Osteoblast (primary cell): Measurements from ENCODE around the gene COL25A1. TPM values are rescaled to one million over a fixed set of nuclear protein-coding genes. Genes with fewer than 3 reads are reported as not detected.

Experiments used
- DNase-seq: peaks from one replicate; pipeline ENCODE4 v3.0.0; 2011; ENCODE audit warnings: low spot score, mixed read lengths; ENCODE audit not compliant: insufficient read length; ENCODE audit errors: missing footprints
- H2AFZ ChIP-seq: 2 replicates; pipeline ENCODE4 v1.6.0; 2011; ENCODE audit warnings: mild to moderate bottlenecking, low read length
- H3K27ac ChIP-seq: 2 replicates; pipeline ENCODE4 v1.5.1; 2011; ENCODE audit warnings: mild to moderate bottlenecking, low read depth, low read length, moderate library complexity
- H3K27me3 ChIP-seq: 2 replicates; pipeline ENCODE4 v1.6.0; 2012; ENCODE audit warnings: mild to moderate bottlenecking, control low read depth, inconsistent platforms, low read length, moderate library complexity; ENCODE audit not compliant: insufficient read depth
- H3K36me3 ChIP-seq: 2 replicates; pipeline ENCODE4 v1.5.1; 2011; ENCODE audit warnings: mild to moderate bottlenecking, low read length, control low read depth, moderate library complexity; ENCODE audit not compliant: insufficient read depth
- H3K4me1 ChIP-seq: 2 replicates; pipeline ENCODE4 v1.5.1; 2011; ENCODE audit warnings: mild to moderate bottlenecking, low read length, control low read depth, moderate library complexity; ENCODE audit not compliant: insufficient read depth
- H3K4me2 ChIP-seq: 2 replicates; pipeline ENCODE4 v1.6.0; 2011; ENCODE audit warnings: mild to moderate bottlenecking, low read length; ENCODE audit not compliant: insufficient read depth
- H3K4me3 ChIP-seq: fragments of 200-600 bp; sonication (generic); 3 replicates; pipeline ENCODE4 v1.5.1; 2012; ENCODE audit warnings: mild to moderate bottlenecking, low read length, inconsistent platforms; ENCODE audit not compliant: insufficient read depth
- H3K79me2 ChIP-seq: 2 replicates; pipeline ENCODE4 v1.6.0; 2012; ENCODE audit warnings: mild to moderate bottlenecking, low read length, control low read depth, inconsistent platforms; ENCODE audit not compliant: insufficient read depth
- H3K9me3 ChIP-seq: 2 replicates; pipeline ENCODE4 v1.5.1; 2011; ENCODE audit warnings: low read depth, low read length, control low read depth
- H4K20me1 ChIP-seq: 2 replicates; pipeline ENCODE4 v1.6.0; 2012; ENCODE audit warnings: mild to moderate bottlenecking, low read length, control low read depth; ENCODE audit not compliant: insufficient read depth
- CTCF ChIP-seq: IDR thresholded peaks from 2 replicates; pipeline ENCODE4 v1.5.1; 2011; ENCODE audit warnings: mild to moderate bottlenecking, low read depth, low read length, moderate library complexity; ENCODE audit errors: extremely low read depth
- total RNA-seq: library from RNA; depleted of rRNA; stranded (reverse); fragments of >200 nt; gene quantifications from 2 replicates; pipeline ENCODE4 v1.2.3, GENCODE V29; 2012

The COL25A1 gene
- total RNA-seq, 1 donor: 1.4 TPM

GRCh38 chr4:108903464-108904221 lies 398.8 kb downstream of the COL25A1 start:
- no peaks in the 10 kb centered on the region for H3K36me3 ChIP-seq
- DNase-seq: no peak

GRCh38 chr4:108902769-108903168 lies 399.7 kb downstream of the COL25A1 start:
- Histone ChIP-seq H3K4me1 (no peaks in the 10 kb centered on the region), H4K20me1 (no peaks in the 10 kb centered on the region), H3K9me3 (no peaks in the 10 kb centered on the region), H3K36me3 (no peaks in the 10 kb centered on the region), H3K4me2 (no peak overlapping the region), H3K27ac (no peak overlapping the region), H3K27me3 (no peaks in the 10 kb centered on the region), H3K79me2 (no peaks in the 10 kb centered on the region), H2AFZ (no peak overlapping the region), H3K4me3 (no peak overlapping the region)
- no peak for TF ChIP-seq CTCF
- no peak for DNase-seq

More at GRCh38 chr4:108903464-108904221, 398.8 kb downstream of the COL25A1 start:
- no peak overlapping the region for H2AFZ ChIP-seq
- no peak overlapping the region for H3K4me3 ChIP-seq
- no peaks in the 10 kb centered on the region for H3K79me2 ChIP-seq
- no peaks in the 10 kb centered on the region for H3K9me3 ChIP-seq
- no peak for TF ChIP-seq CTCF
- H4K20me1 ChIP-seq: no peaks in the 10 kb centered on the region
- no peaks in the 10 kb centered on the region for H3K4me1 ChIP-seq
- H3K27me3 ChIP-seq: no peaks in the 10 kb centered on the region
- no peak overlapping the region for H3K4me2 ChIP-seq
- no peak overlapping the region for H3K27ac ChIP-seq

GRCh38 chr4:108901291-108901690 lies 401.2 kb downstream of the COL25A1 start:
- H3K79me2 ChIP-seq: no peaks in the 10 kb centered on the region
- H2AFZ ChIP-seq: no peak overlapping the region
- H3K9me3 ChIP-seq: no peaks in the 10 kb centered on the region
- no peak overlapping the region for H3K4me3 ChIP-seq
- DNase-seq: no peak
- H3K27me3 ChIP-seq: no peaks in the 10 kb centered on the region
- H3K4me2 ChIP-seq: no peak overlapping the region
- no peak for TF ChIP-seq CTCF
- no peaks in the 10 kb centered on the region for H3K36me3 ChIP-seq
- no peak overlapping the region for H3K27ac ChIP-seq
- no peaks in the 10 kb centered on the region for H4K20me1 ChIP-seq
- no peaks in the 10 kb centered on the region for H3K4me1 ChIP-seq

GRCh38 chr4:108900018-108900580 lies 402.4 kb downstream of the COL25A1 start:
- Histone ChIP-seq H4K20me1 (no peaks in the 10 kb centered on the region), H3K36me3 (no peaks in the 10 kb centered on the region), H3K9me3 (no peaks in the 10 kb centered on the region), H3K27ac (no peak overlapping the region), H3K4me2 (no peak overlapping the region), H3K79me2 (no peaks in the 10 kb centered on the region), H2AFZ (no peak overlapping the region), H3K27me3 (no peaks in the 10 kb centered on the region), H3K4me3 (no peak overlapping the region), H3K4me1 (no peaks in the 10 kb centered on the region)
- no peak for TF ChIP-seq CTCF
- DNase-seq: no peak
